GM12874 (cell line): ENCODE data around the gene DIS3L2.

Experiments used
- CTCF ChIP-seq: IDR thresholded peaks from 2 replicates; pipeline ENCODE4 v1.5.1; 2011; ENCODE audit warnings: low read depth, mild to moderate bottlenecking, control low read depth, low read length, moderate library complexity; ENCODE audit not compliant: insufficient read depth

The DIS3L2 gene

GRCh38 chr2:232290668-232291067 lies 329.2 kb downstream of the DIS3L2 start:
- TF ChIP-seq CTCF = no peak

- TF ChIP-seq CTCF = no peak
These were observed 329.8 kb downstream of the DIS3L2 start for GRCh38 chr2:232291343-232291742.

- TF ChIP-seq CTCF = peak; percentile 91
These were observed 331.1 kb downstream of the DIS3L2 start for GRCh38 chr2:232292395-232293154.

GRCh38 chr2:232293191-232293590 lies 331.7 kb downstream of the DIS3L2 start:
- no peak for TF ChIP-seq CTCF

- no peak for TF ChIP-seq CTCF
These were observed 334.5 kb downstream of the DIS3L2 start for GRCh38 chr2:232295971-232296370.

GRCh38 chr2:232296776-232297525 lies 335.4 kb downstream of the DIS3L2 start:
- no peak for TF ChIP-seq CTCF

- TF ChIP-seq CTCF = no peak
These were observed 337.6 kb downstream of the DIS3L2 start for GRCh38 chr2:232299084-232299483.
